ENCODE results near the gene TP73.

TP73 gene

GRCh38 chr1:3779912-3780416 lies 127.6 kb downstream of the TP73 start:
- no peak for TF ChIP-seq CTCF (IDR thresholded peaks at IDR 0.05; ENCODE audit: low read depth, low read length)

GRCh38 chr1:3780901-3781300 lies 128.6 kb downstream of the TP73 start:
- DNase-seq (ENCODE audit: extremely low read depth, low read depth), result no peak
- no peak for TF ChIP-seq CTCF (IDR thresholded peaks at IDR 0.05; ENCODE audit: low read depth, low read length)

More at GRCh38 chr1:3779912-3780416, 127.6 kb downstream of the TP73 start:
- no peak for DNase-seq (ENCODE audit: extremely low read depth, low read depth)

GRCh38 chr1:3783651-3784474 lies 131.5 kb downstream of the TP73 start:
- no peak for DNase-seq (ENCODE audit: extremely low read depth, low read depth)
- no peak for TF ChIP-seq CTCF (IDR thresholded peaks at IDR 0.05; ENCODE audit: low read depth, low read length)

- DNase-seq (ENCODE audit: extremely low read depth, low read depth), result no peak
- no peak for TF ChIP-seq CTCF (IDR thresholded peaks at IDR 0.05; ENCODE audit: low read depth, low read length)
Measured at GRCh38 chr1:3785045-3785444, 132.7 kb downstream of the TP73 start.

- TF ChIP-seq CTCF (IDR thresholded peaks at IDR 0.05; ENCODE audit: low read depth, low read length), result no peak; the same call in 1 of the 2 replicates
- DNase-seq (ENCODE audit: extremely low read depth, low read depth), result no peak
Measured at GRCh38 chr1:3785456-3786157, 133.3 kb downstream of the TP73 start.
